A673 (cell line): ENCODE results near the gene ADRB2. TPM values are rescaled to one million over a fixed set of nuclear protein-coding genes. Genes with fewer than 3 reads are reported as not detected.

ENCODE experiments used
- BruUV-seq: library from RNA; stranded (reverse); fragments of 400-500 nt; replicated peaks from 2 replicates; lab custom pipeline; 2021; lab: Mats Ljungman, UMichigan
- CTCF ChIA-PET: fragments of 300-600 bp; sonication (Branson Sonifier 250); formaldehyde crosslinking; loops from one replicate; lab custom pipeline; 2022; ENCODE audit warnings: antibody characterized with exemption; lab: Charles Lee
- POLR2A ChIA-PET: fragments of 300-600 bp; sonication (Branson Sonifier 250); formaldehyde crosslinking; loops from one replicate; lab custom pipeline; 2022; ENCODE audit warnings: antibody characterized with exemption; ENCODE audit not compliant: low non-redundant PET; lab: Charles Lee
- DNase-seq: peaks from one replicate; pipeline ENCODE4 v3.0.0-alpha.2; 2015; ENCODE audit warnings: low spot score
- H3K27ac ChIP-seq: fragments of 200-600 bp; sonication (generic); 2 replicates; pipeline ENCODE4 v1.5.1; 2016; ENCODE audit warnings: mixed run types, low read depth, mild to moderate bottlenecking, mixed read lengths, antibody characterized with exemption, low read length; ENCODE audit not compliant: poor library complexity, severe bottlenecking
- H3K27me3 ChIP-seq: fragments of 200-600 bp; sonication (generic); replicated peaks from 2 replicates; pipeline ENCODE4 v1.6.1; 2017; ENCODE audit warnings: mixed run types, low read depth, mild to moderate bottlenecking, mixed read lengths, antibody characterized with exemption, low read length; ENCODE audit not compliant: insufficient read depth, poor library complexity
- H3K36me3 ChIP-seq: fragments of 200-600 bp; sonication (generic); 2 replicates; pipeline ENCODE4 v1.6.1; 2016; ENCODE audit warnings: mixed run types, mild to moderate bottlenecking, mixed read lengths, antibody characterized with exemption, low read length; ENCODE audit not compliant: insufficient read depth, poor library complexity, severe bottlenecking
- H3K4me1 ChIP-seq: fragments of 200-600 bp; sonication (generic); 2 replicates; pipeline ENCODE4 v1.6.1; 2017; ENCODE audit warnings: mixed run types, mild to moderate bottlenecking, mixed read lengths, antibody characterized with exemption, low read length; ENCODE audit not compliant: insufficient read depth, poor library complexity, severe bottlenecking
- H3K4me3 ChIP-seq: fragments of 200-600 bp; sonication (generic); 2 replicates; pipeline ENCODE4 v1.5.1; 2016; ENCODE audit warnings: low read depth, mixed run types, mild to moderate bottlenecking, mixed read lengths, low read length; ENCODE audit not compliant: poor library complexity, severe bottlenecking
- H3K9me3 ChIP-seq: fragments of 200-600 bp; sonication (generic); 2 replicates; pipeline ENCODE4 v1.6.1; 2016; ENCODE audit warnings: mixed run types, low read depth, mild to moderate bottlenecking, mixed read lengths, antibody characterized with exemption, low read length; ENCODE audit not compliant: poor library complexity, severe bottlenecking
- EZH2 ChIP-seq: fragments of 200-600 bp; sonication (generic); IDR thresholded peaks from 2 replicates; pipeline ENCODE4 v1.6.1; 2017; ENCODE audit warnings: borderline replicate concordance, low read depth, mild to moderate bottlenecking, mixed read lengths, antibody characterized with exemption, low read length; ENCODE audit not compliant: poor library complexity, severe bottlenecking
- intact Hi-C: fragments of 100-400 bp; cut with micrococcal nuclease; formaldehyde crosslinking; loops from one replicate; pipeline ENCODE4 v1.10.0; 2022; ENCODE audit not compliant: unreplicated experiment
- total RNA-seq: library from RNA; stranded (reverse); gene quantifications from 2 replicates; pipeline ENCODE4 v1.2.3, GENCODE V29; 2021
- TF ChIP-seq, protein P1 (sequence below): fragments of 300-800, 200-600 bp; sonication (generic); conservative IDR thresholded peaks from 2 replicates; pipeline ENCODE4 v1.5.1; 2017; ENCODE audit warnings: low read depth, mild to moderate bottlenecking, antibody characterized with exemption, low read length, moderate library complexity, mixed read lengths

Gene ADRB2
- total RNA-seq, 1 experiment from 2014 or later: not detected

DNA sequence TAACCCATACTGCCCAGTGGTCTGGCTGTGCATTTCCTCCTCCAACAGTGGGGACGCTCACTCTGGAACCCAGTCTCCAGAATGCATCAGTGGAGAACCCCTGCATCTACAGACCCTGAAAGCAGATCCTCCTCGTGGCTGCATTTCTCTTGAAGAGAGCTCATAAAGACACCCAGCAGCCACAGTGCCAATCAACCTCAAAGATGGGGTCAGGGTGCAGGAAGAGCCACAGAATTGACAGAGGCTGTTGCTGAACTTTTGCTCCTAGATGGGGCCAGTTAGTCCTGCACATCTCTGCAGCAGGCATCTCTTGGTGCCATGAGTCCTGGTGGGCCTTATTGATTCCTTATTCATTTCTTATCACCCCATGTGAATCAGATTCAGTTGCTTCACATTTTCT lies 39.6 kb downstream of the ADRB2 start:
- Histone ChIP-seq H3K36me3 (no peaks in the 10 kb centered on the region), H3K27me3 (no peaks in the 10 kb centered on the region), H3K4me3 (no peak overlapping the region), H3K9me3 (no peaks in the 10 kb centered on the region), H3K4me1 (no peaks in the 10 kb centered on the region), H3K27ac (no peak overlapping the region)
- POLR2A ChIA-PET: no interaction called here
- TF ChIP-seq, protein P1, sequence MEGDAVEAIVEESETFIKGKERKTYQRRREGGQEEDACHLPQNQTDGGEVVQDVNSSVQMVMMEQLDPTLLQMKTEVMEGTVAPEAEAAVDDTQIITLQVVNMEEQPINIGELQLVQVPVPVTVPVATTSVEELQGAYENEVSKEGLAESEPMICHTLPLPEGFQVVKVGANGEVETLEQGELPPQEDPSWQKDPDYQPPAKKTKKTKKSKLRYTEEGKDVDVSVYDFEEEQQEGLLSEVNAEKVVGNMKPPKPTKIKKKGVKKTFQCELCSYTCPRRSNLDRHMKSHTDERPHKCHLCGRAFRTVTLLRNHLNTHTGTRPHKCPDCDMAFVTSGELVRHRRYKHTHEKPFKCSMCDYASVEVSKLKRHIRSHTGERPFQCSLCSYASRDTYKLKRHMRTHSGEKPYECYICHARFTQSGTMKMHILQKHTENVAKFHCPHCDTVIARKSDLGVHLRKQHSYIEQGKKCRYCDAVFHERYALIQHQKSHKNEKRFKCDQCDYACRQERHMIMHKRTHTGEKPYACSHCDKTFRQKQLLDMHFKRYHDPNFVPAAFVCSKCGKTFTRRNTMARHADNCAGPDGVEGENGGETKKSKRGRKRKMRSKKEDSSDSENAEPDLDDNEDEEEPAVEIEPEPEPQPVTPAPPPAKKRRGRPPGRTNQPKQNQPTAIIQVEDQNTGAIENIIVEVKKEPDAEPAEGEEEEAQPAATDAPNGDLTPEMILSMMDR: no peak
- TF ChIP-seq EZH2: no peak
- DNase-seq: no peak
- intact Hi-C loops: no loop called here
- BruUV-seq: no TSS peak
- CTCF ChIA-PET: no interaction called here

DNA sequence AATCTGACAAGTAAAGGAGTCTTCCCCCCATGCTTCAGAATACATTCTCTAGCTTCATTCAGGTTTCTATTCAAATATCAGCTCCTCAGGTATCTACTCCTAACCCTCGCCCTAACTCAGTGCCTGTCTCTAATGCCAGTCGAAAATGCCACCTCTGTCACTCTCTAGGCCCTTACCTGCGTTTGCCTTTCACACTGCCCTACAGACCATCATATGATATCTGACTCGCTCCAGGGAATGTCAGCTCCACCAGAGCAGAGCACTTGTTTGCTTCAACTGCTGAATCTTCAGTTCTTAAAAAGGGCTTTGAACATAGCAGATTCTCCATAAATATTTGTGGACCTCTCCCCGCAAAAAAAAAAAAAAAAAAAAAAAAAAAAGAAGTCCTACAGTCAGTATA lies 46.7 kb downstream of the ADRB2 start:
- Histone ChIP-seq H3K36me3 (no peaks in the 10 kb centered on the region), H3K27ac (no peak overlapping the region), H3K4me3 (no peak overlapping the region), H3K4me1 (no peaks in the 10 kb centered on the region), H3K9me3 (no peaks in the 10 kb centered on the region), H3K27me3 (no peaks in the 10 kb centered on the region)
- no peak for DNase-seq
- ChIA-PET CTCF (no interaction called here), POLR2A (no interaction called here)
- intact Hi-C loops: no loop called here
- no peak for TF ChIP-seq EZH2
- TF ChIP-seq, protein P1: no peak
- no TSS peak for BruUV-seq

DNA sequence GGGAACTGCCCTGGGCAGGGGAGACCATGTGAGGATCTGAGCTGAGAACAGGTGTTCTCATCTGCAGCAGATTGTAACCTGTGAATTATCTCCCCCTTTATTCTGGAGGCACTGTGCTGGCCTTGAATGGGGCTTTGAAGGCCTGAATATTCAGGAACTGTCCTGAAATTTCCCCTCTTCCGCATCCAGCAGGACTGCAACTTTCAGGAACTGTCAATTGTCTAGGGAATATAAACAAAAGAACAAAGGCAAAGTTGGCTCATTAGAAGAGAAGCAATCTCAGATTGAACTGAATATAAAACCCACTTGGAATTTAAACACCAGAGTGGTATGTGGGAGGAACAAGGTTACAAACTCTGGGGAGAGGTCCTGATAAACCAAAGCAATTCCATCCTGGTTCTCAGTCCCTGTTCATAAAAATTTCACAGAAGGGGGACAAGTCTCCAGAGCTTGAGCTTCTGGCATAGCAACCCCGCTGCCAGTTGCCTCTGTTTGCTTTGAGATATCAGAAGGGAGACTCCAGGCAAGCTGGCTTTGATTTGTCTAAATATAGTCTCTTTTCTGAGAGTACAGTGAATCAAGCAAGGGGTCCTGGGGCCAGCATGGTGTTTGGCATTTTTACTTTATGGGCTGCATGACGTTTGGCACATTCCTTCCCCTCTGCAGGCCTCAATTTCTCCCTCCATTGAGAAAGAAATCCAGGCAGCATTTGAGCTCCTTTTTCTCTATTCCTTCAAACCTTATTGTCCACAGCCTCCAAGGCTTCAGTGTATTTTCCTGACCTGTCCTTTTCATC lies 47.5 kb downstream of the ADRB2 start:
- H3K4me3 ChIP-seq: no peak overlapping the region
- TF ChIP-seq EZH2: no peak
- TF ChIP-seq, protein P1: no peak
- BruUV-seq: no TSS peak
- CTCF ChIA-PET: no interaction called here
- no peak overlapping the region for H3K27ac ChIP-seq
- POLR2A ChIA-PET: no interaction called here
- H3K36me3 ChIP-seq: no peaks in the 10 kb centered on the region
- intact Hi-C loops: no loop called here
- DNase-seq: no peak
- H3K9me3 ChIP-seq: no peaks in the 10 kb centered on the region
- no peaks in the 10 kb centered on the region for H3K27me3 ChIP-seq
- H3K4me1 ChIP-seq: no peaks in the 10 kb centered on the region
